Measurements from ENCODE around the gene COQ10B. TPM values are rescaled to one million over a fixed set of nuclear protein-coding genes. Genes with fewer than 3 reads are reported as not detected.
"Not testable (repeated sequence)": the region's sequence is repeated elsewhere in the genome, so short reads cannot be mapped to it uniquely, and the experiment has no call there.

Gene COQ10B
- total RNA-seq, 4 donors from 2014 or later = 7.4 to 21.5 (median 13.7) TPM

DNA sequence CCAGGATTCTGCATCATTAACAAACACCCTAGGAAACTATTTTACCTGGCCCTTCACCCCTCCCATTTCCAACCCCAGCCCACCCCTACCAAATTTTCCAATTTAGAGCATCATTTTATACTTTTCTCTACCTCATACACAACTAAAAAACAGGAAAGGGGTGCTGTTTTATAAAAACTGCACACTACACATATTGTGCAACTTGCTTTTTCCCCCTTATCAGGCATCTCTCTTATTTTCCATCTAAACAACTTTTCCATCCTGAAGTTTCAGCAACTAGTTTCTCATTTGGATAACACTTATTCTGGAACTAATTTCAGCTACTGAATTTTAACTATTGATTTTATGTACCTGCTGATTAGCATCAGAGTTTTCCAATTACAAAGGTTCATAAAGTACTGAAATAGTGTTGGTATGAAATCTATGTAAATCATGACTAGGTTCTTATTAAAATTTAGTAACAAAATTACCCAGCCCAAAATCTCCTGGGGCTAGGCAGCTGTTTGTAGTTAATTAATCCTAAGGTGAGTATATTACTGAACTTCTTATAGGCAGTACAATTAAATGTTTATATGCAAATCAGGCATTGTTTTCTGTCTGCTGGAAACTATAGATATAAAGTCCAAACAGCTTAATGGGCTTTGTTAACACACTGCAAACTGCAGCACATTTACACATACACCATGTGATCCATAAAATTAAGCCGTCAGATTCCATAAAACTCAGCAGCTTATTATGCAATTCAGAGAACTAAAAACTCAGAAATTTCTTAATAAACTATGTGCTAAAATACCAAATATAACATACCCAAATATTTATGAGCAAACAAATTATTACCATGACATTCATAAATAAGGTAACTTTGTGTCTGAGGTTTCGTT lies 26.4 kb upstream of the COQ10B start:
- DNase-seq (no peak), ATAC-seq (no peak)
- TF ChIP-seq POLR2A (IDR thresholded peaks at IDR 0.05) = no peak
- TF ChIP-seq, protein P1, sequence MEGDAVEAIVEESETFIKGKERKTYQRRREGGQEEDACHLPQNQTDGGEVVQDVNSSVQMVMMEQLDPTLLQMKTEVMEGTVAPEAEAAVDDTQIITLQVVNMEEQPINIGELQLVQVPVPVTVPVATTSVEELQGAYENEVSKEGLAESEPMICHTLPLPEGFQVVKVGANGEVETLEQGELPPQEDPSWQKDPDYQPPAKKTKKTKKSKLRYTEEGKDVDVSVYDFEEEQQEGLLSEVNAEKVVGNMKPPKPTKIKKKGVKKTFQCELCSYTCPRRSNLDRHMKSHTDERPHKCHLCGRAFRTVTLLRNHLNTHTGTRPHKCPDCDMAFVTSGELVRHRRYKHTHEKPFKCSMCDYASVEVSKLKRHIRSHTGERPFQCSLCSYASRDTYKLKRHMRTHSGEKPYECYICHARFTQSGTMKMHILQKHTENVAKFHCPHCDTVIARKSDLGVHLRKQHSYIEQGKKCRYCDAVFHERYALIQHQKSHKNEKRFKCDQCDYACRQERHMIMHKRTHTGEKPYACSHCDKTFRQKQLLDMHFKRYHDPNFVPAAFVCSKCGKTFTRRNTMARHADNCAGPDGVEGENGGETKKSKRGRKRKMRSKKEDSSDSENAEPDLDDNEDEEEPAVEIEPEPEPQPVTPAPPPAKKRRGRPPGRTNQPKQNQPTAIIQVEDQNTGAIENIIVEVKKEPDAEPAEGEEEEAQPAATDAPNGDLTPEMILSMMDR (IDR thresholded peaks at IDR 0.05 in 4 of 5, conservative IDR thresholded peaks at IDR 0.05 in 1 of 5) = no peak
- peak overlapping the region in 1 of 4 donors; percentile 13 for H3K27ac ChIP-seq
- intact Hi-C loops (cut with DNase I; ENCODE audit: low total_unique reads) (no loop called here), in situ Hi-C loops (cut with MboI; ENCODE audit: low sequenced_read_pairs in 4 of 4) (no loop called here)
- no peaks in the 10 kb centered on the region for H3K27me3 ChIP-seq
- no peak overlapping the region for H3K4me3 ChIP-seq
- H3K36me3 ChIP-seq = peaks cover 0 to 10% of the 10 kb centered on the region in 2 donors
- H3K4me1 ChIP-seq = peaks cover 52 to 61% of the 10 kb centered on the region in 2 donors
- no peaks in the 10 kb centered on the region for H3K9me3 ChIP-seq

DNA sequence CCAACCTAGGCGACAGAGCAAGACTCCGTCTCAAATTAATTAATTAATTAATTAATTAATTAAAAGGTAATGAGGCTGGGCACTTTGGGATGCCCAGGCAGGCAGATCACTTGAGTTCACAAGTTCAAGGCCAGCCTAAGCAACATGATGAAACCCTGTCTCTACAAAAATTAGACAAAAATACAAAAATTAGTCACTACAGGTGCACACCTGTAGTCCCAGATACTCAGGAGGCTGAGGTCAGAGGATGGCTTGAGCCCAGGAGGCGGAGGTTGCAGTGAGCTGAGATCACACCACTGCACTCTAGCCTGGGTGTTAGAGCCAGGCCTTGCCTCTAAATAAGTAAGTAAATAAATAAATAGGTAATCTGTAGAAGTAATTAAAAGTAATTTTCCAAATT lies 25.4 kb upstream of the COQ10B start:
- Histone ChIP-seq H3K36me3 (peaks cover 0 to 1% of the 10 kb centered on the region in 2 donors), H3K27me3 (no peaks in the 10 kb centered on the region), H3K27ac (peak overlapping the region in 2 of 4 donors; percentile 10 to 22), H3K4me3 (no peak overlapping the region), H3K4me1 (peaks cover 62 to 71% of the 10 kb centered on the region in 2 donors), H3K9me3 (no peaks in the 10 kb centered on the region)
- DNase-seq = no peak
- TF ChIP-seq POLR2A (IDR thresholded peaks at IDR 0.05) = no peak
- TF ChIP-seq, protein P1 (IDR thresholded peaks at IDR 0.05 in 4 of 5, conservative IDR thresholded peaks at IDR 0.05 in 1 of 5) = no peak
- no peak for ATAC-seq
- in situ Hi-C loops (cut with MboI; ENCODE audit: low sequenced_read_pairs in 4 of 4) = no loop called here
- intact Hi-C loops (cut with DNase I; ENCODE audit: low total_unique reads) = no loop called here

DNA sequence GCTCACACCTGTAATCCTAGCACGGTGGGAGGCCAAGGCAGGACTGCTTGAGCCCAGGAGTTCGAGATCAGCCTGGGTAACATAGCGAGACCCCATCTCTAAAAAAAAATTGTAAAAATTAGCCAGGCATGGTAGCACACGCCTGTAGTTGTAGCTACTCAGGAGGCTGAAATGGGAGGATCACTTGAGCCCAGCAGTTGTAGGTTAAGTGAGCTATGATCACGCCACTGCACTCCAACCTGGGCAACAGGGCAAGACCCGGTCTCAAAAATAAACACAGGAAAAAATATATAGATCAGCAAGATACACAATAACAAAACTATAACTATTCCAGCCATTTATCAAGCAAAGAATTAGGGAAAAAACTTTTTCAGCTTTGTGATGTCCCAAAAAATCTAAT lies 21.5 kb upstream of the COQ10B start:
- no peaks in the 10 kb centered on the region for H3K9me3 ChIP-seq
- intact Hi-C loops (cut with DNase I; ENCODE audit: low total_unique reads) (loop anchor here (10.0 kb wide), 1 partner anchor 353 kb away; the partner anchor contains the start of gene BOLL), in situ Hi-C loops (cut with MboI; ENCODE audit: low sequenced_read_pairs in 4 of 4) (loop anchor here in 1 of 4 donors (10.0 kb wide), 1 partner anchor 83 kb away; the partner anchor contains the start of gene MOB4)
- H3K36me3 ChIP-seq = no peaks in the 10 kb centered on the region
- peak overlapping the region in 2 of 4 donors; percentile 1 to 99 for H3K4me3 ChIP-seq
- H3K27me3 ChIP-seq = no peaks in the 10 kb centered on the region
- ATAC-seq (no peak), DNase-seq (no peak)
- H3K27ac ChIP-seq = peak overlapping the region in 3 of 4 donors; percentile 4 to 100 (median 99)
- peaks cover 63 to 64% of the 10 kb centered on the region in 2 donors for H3K4me1 ChIP-seq
- TF ChIP-seq, protein P1 (IDR thresholded peaks at IDR 0.05 in 4 of 5, conservative IDR thresholded peaks at IDR 0.05 in 1 of 5) = no peak
- no peak for TF ChIP-seq POLR2A (IDR thresholded peaks at IDR 0.05)

DNA sequence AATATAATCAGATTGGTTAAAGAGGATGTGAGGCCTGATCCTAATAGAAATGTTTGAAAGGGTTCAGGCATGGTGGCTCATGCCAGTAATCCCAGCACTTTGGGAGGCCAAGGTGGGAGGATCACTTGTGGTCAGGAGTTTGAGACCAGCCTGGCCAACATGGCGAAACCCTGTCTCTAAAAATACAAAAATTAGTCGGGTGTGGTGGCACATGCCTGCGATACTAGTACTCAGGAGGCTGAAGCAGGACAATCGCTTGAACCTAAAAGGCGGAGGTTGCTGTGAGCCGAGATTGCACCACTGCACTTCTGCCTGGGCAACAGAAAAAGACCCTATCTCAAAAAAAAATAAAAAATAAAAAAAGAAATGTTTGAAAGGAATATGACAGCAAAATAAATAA lies 20.8 kb upstream of the COQ10B start:
- not testable (repeated sequence) for H3K9me3 ChIP-seq, H3K27me3 ChIP-seq, DNase-seq, ATAC-seq, H3K36me3 ChIP-seq
- intact Hi-C loops (cut with DNase I; ENCODE audit: low total_unique reads) = loop anchor here (10.0 kb wide), 1 partner anchor 352 kb away; the partner anchor contains the start of gene BOLL
- in situ Hi-C loops (cut with MboI; ENCODE audit: low sequenced_read_pairs in 4 of 4) = loop anchor here in 1 of 4 donors (10.0 kb wide), 1 partner anchor 82 kb away; the partner anchor contains the start of gene MOB4
- Histone ChIP-seq H3K4me1 (peaks cover 56 to 58% of the 10 kb centered on the region in 2 donors), H3K27ac (peak overlapping the region; percentile 99 to 100 (median 99)), H3K4me3 (peak overlapping the region; percentile 92 to 99 (median 98))
